ENCODE results near the gene AP1AR. TPM values are rescaled to one million over a fixed set of nuclear protein-coding genes. Genes with fewer than 3 reads are reported as not detected.

AP1AR gene
- total and polyA plus RNA-seq, 7 experiments from 2014 or later = 7.3 to 23.8 (median 17.0) TPM

DNA sequence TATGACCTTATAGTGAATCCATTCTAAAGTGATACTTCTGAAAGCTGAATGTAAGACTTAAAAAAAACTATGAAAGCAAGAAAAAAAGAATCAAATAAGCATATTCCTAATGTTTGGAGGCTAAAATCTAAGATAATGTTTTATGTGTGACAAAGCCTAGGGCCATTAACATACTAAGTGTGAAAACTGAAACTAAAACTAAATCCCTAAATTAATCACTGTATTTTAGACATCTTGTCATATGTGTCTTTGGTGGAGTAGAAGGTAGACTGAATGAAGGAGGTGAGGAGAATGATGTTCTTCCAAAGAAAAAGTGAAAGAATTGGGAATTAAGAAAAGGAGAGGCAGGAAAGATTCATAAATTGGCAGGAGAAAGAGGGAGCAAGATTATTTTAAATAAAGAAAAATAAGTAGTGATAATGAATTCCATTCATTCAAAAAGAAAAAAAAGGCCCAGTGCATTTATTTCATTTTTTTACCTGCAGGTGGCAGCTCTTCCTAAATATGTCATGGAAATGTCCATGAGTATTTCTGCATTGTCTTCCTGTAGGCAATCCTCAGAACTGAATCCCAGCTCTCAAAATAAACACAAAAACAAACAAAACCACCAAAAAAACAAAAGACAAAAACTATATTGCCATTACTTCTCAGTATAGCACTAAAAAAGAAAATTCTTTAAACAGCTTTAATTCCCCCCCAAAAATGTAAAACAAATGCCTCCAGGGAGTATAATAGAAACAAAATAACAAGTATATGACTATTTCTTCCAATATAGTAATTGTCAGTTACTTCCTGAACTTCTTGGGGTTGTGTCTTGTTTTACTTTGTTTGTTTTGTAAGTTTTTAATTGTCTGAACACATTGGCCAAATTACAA, 17.0 kb upstream of the AP1AR start:
- no peak overlapping the region for H3K4me3 Mint-ChIP-seq
- peaks cover 0 to 6% (median 0%) of the 10 kb centered on the region in 5 donors for H3K27me3 Mint-ChIP-seq
- ChIA-PET POLR2A (interaction anchor here (0.7 to 1.5 kb wide), 3 partner anchors 17 to 281 kb away, joined by 3 to 6 read pairs (median 4); partner anchors contain the start of gene AP1AR), CTCF (interaction anchor here (0.7 to 5.2 kb wide), 11 partner anchors 9 to 428 kb away, joined by 3 to 35 read pairs (median 3); no protein-coding TSS in a partner anchor)
- DNase-seq (peak in 3 of 9 donors; percentile 16 to 26 (median 20)), ATAC-seq (no peak)
- Histone ChIP-seq H3K27ac (ENCODE audit: low read depth, low read length) (no peak overlapping the region), H3K27me3 (ENCODE audit: control insufficient read depth in 2 of 2, insufficient read depth in 2 of 2, low read length in 2 of 2) (no peaks in the 10 kb centered on the region), H3K4me1 (ENCODE audit: control insufficient read depth in 2 of 2, insufficient read depth in 2 of 2, low read length in 2 of 2) (no peaks in the 10 kb centered on the region), H3K4me3 (ENCODE audit: low read length) (no peak overlapping the region), H3K9me3 (ENCODE audit: control insufficient read depth in 2 of 3, low read length in 3 of 3) (no peaks in the 10 kb centered on the region), H3K36me3 (ENCODE audit: control insufficient read depth in 2 of 3, insufficient read depth in 3 of 3, low read length in 3 of 3) (no peaks in the 10 kb centered on the region)
- peak overlapping the region in 2 of 9 donors; percentile 5 to 7 for H3K27ac Mint-ChIP-seq
- H3K36me3 Mint-ChIP-seq = no peaks in the 10 kb centered on the region
- H3K9me3 Mint-ChIP-seq = no peaks in the 10 kb centered on the region
- intact Hi-C loops (cut with micrococcal nuclease) = loop anchor here (1.0 to 5.0 kb wide), 9 partner anchors 18 to 390 kb away; no protein-coding TSS in a partner anchor
- H3K4me1 Mint-ChIP-seq = peaks cover 0 to 9% (median 4%) of the 10 kb centered on the region in 7 donors

DNA sequence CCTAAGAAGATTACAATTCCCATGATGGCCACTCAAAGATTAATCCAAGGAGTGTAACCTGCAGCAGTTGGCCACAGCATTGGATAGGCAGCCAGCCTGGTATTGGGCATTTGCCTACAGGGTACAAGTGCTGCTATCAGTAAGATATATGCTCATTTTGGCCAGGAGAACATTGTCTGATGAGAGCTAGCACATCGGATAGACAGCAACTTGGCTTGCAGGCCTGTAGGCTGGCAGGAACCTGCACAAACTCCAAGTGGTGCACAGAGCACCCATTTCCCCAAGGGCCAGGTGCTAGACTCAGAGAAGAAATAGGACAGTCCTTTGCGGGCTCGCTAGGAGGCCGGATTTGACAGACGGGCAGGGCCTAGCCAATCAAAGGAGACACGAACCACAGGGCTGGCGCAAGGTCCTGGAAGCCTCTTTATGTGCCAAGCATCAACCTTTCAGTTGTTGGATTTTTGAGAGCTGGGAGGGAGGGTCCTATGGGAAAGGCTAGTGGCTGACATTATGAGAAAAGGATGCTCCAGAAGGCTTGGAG, 11.7 kb upstream of the AP1AR start:
- CTCF ChIA-PET = interaction anchor here (0.6 kb wide), 1 partner anchor 108 kb away, joined by 3 read pairs; no protein-coding TSS in a partner anchor
- Mint-ChIP-seq H3K9me3 (peaks cover 0 to 4% (median 0%) of the 10 kb centered on the region in 11 donors), H3K4me1 (peaks cover 0 to 7% (median 0%) of the 10 kb centered on the region in 7 donors), H3K4me3 (no peak overlapping the region), H3K27me3 (no peaks in the 10 kb centered on the region), H3K36me3 (no peaks in the 10 kb centered on the region), H3K27ac (no peak overlapping the region)
- ATAC-seq (no peak), DNase-seq (no peak)
- intact Hi-C loops (cut with micrococcal nuclease) = loop anchor here in 1 of 2 donors (1.0 kb wide), 1 partner anchor 46 kb away; no protein-coding TSS in a partner anchor
- H3K9me3 ChIP-seq (ENCODE audit: control insufficient read depth in 2 of 3, low read length in 3 of 3) = no peaks in the 10 kb centered on the region
- no peaks in the 10 kb centered on the region for H3K4me1 ChIP-seq (ENCODE audit: control insufficient read depth in 2 of 2, insufficient read depth in 2 of 2, low read length in 2 of 2)
- POLR2A ChIA-PET = interaction anchor here (1.4 kb wide), 1 partner anchor 12 kb away, joined by 4 read pairs; no protein-coding TSS in a partner anchor
- H3K27ac ChIP-seq (ENCODE audit: low read depth, low read length) = no peak overlapping the region
- no peaks in the 10 kb centered on the region for H3K27me3 ChIP-seq (ENCODE audit: control insufficient read depth in 2 of 2, insufficient read depth in 2 of 2, low read length in 2 of 2)
- no peaks in the 10 kb centered on the region for H3K36me3 ChIP-seq (ENCODE audit: control insufficient read depth in 2 of 3, insufficient read depth in 3 of 3, low read length in 3 of 3)
- no peak overlapping the region for H3K4me3 ChIP-seq (ENCODE audit: low read length)

DNA sequence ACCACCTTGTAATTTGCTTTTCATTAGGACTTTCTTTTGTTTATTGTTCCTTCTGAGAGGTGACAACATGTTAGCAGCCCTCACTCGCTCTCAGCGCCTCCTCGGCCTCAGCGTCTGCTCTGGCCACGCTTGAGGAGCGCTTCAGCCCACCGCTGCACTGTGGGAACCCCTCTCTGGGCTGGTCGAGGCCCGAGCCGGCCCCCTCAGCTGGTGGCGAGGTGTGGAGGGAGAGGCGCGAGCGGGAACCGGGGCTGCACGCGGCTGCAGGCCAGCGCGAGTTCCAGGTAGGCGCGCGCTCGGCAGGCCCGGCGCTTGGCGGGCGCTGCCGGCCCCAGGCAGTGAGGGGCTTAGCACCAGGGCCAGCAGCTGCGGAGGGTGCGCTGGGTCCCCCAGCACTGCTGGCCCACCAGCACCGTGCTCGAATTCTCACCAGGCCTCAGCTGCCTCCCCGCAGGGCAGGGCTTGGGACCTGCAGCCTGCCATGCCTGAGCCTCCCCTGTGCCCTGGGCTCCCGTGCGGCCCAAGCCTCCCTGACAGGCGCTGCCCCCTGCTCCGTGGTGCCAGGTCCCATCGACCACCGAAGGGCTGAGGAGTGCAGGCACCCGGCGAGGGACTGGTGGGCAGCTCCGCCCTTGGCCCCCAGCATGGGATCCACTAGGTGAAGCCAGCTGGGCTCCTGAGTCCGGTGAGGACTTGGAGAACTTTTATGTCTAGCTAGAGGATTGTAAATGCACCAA, 9.2 kb upstream of the AP1AR start:
- no peak for ATAC-seq
- CTCF ChIA-PET = interaction anchor here (1.9 kb wide), 1 partner anchor 123 kb away, joined by 4 read pairs; no protein-coding TSS in a partner anchor
- H3K27ac Mint-ChIP-seq = no peak overlapping the region

DNA sequence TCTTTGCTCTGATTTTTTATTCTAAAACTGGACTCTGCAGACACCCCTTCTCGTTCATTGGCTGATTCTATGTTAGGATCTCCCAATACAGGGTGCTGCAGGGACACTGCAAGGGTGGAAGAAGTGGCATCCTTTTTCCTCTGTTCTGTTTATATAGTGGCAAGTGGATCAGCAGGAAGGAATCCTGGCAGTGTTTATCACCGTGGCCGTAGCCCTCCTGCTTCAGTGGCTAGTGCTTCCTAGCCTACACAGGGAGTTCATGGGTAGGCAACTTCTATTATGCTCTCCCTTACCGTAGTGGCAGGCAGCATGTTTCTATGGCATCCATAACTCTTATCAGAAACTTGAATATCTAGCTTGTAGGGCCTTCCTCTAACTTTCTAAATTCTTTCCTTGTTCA, 6.4 kb upstream of the AP1AR start:
- Histone ChIP-seq H3K9me3 (ENCODE audit: control insufficient read depth in 2 of 3, low read length in 3 of 3) (no peaks in the 10 kb centered on the region), H3K4me1 (ENCODE audit: control insufficient read depth in 2 of 2, insufficient read depth in 2 of 2, low read length in 2 of 2) (no peaks in the 10 kb centered on the region), H3K36me3 (ENCODE audit: control insufficient read depth in 2 of 3, insufficient read depth in 3 of 3, low read length in 3 of 3) (no peaks in the 10 kb centered on the region), H3K4me3 (ENCODE audit: low read length) (no peak overlapping the region), H3K27me3 (ENCODE audit: control insufficient read depth in 2 of 2, insufficient read depth in 2 of 2, low read length in 2 of 2) (no peaks in the 10 kb centered on the region), H3K27ac (ENCODE audit: low read depth, low read length) (no peak overlapping the region)
- peaks cover 0 to 4% (median 0%) of the 10 kb centered on the region in 11 donors for H3K9me3 Mint-ChIP-seq
- POLR2A ChIA-PET = interaction anchor here (0.8 kb wide), 1 partner anchor 8 kb away, joined by 3 read pairs; no protein-coding TSS in a partner anchor
- ATAC-seq (no peak), DNase-seq (no peak)
- H3K4me1 Mint-ChIP-seq = peaks cover 0 to 9% (median 2%) of the 10 kb centered on the region in 7 donors
- H3K4me3 Mint-ChIP-seq = no peak overlapping the region
- intact Hi-C loops (cut with micrococcal nuclease) = no loop called here
- no peak overlapping the region for H3K27ac Mint-ChIP-seq
- CTCF ChIA-PET = no interaction called here
- no peaks in the 10 kb centered on the region for H3K36me3 Mint-ChIP-seq
- peaks cover 3 to 12% (median 8%) of the 10 kb centered on the region in 5 donors for H3K27me3 Mint-ChIP-seq

More for the DNA sequence above, 9.2 kb upstream of the AP1AR start:
- intact Hi-C loops (cut with micrococcal nuclease) = no loop called here
- Histone ChIP-seq H3K4me3 (ENCODE audit: low read length) (no peak overlapping the region), H3K27me3 (ENCODE audit: control insufficient read depth in 2 of 2, insufficient read depth in 2 of 2, low read length in 2 of 2) (no peaks in the 10 kb centered on the region), H3K27ac (ENCODE audit: low read depth, low read length) (no peak overlapping the region), H3K9me3 (ENCODE audit: control insufficient read depth in 2 of 3, low read length in 3 of 3) (no peaks in the 10 kb centered on the region), H3K36me3 (ENCODE audit: control insufficient read depth in 2 of 3, insufficient read depth in 3 of 3, low read length in 3 of 3) (no peaks in the 10 kb centered on the region), H3K4me1 (ENCODE audit: control insufficient read depth in 2 of 2, insufficient read depth in 2 of 2, low read length in 2 of 2) (no peaks in the 10 kb centered on the region)
- H3K9me3 Mint-ChIP-seq = peaks cover 0 to 4% (median 0%) of the 10 kb centered on the region in 11 donors
- no peaks in the 10 kb centered on the region for H3K36me3 Mint-ChIP-seq
- POLR2A ChIA-PET = interaction anchor here (0.9 kb wide), 1 partner anchor 10 kb away, joined by 3 read pairs; no protein-coding TSS in a partner anchor
- peaks cover 3 to 12% (median 7%) of the 10 kb centered on the region in 5 donors for H3K27me3 Mint-ChIP-seq
- H3K4me1 Mint-ChIP-seq = peaks cover 0 to 7% (median 0%) of the 10 kb centered on the region in 7 donors
- DNase-seq = no peak
- no peak overlapping the region for H3K4me3 Mint-ChIP-seq

DNA sequence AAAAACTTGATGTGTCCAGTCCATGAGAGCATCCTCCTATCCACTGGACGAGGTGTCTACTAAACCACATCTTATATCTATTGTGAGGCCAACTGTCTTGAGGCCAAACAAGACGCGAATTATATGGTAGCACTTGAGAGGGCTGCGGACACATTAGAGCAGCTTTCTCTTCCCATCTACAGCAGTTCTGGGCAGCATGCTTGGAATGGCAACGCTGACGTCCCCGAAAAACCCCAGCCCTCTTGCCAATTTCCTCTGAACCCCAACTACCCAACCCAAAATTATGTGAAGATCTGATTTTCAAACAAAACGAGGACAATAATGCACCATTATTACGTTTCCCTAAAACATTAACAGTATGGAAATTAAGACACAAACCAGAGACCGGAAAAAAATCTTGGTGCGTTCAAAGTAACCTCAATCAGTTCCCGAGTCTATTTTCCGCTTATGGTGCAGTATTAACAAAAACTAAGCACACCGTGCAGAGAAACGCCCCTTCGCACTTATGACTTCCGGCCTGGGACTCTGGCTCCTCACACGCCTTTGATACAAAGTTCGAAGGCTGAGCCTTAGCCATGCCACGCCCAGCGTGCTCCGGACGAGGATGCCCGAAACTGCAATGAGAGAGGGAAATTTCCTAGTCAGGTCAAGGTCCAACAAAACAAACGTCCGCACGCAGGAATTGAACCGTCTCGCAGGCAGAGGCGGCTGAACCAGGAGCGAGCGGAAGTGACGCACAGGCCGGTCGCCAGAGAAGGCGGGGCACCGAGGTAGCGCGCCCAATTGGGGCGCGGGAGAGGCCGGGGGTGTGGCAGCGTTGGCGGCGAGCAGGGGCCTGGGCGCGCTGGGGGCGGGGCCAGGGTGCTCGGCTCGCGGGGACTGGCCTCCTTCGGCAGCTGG, 458 bp upstream of the AP1AR start:
- H3K36me3 Mint-ChIP-seq = no peaks in the 10 kb centered on the region
- H3K27me3 Mint-ChIP-seq = peaks cover 3 to 6% (median 4%) of the 10 kb centered on the region in 5 donors
- H3K4me1 Mint-ChIP-seq = peaks cover 18 to 50% (median 33%) of the 10 kb centered on the region in 7 donors
- H3K4me3 Mint-ChIP-seq = peak overlapping the region; percentile 86 to 99 (median 96)
- intact Hi-C loops (cut with micrococcal nuclease) = loop anchor here (1.0 to 10.0 kb wide), 13 partner anchors 54 to 1531 kb away; partner anchors contain the start of genes FAM241A (in 2 of the 2), LARP7 (in 2 of the 2), TIFA (in 2 of the 2) and CAMK2D (in 1 of the 2)
- H3K27me3 ChIP-seq (ENCODE audit: control insufficient read depth in 2 of 2, insufficient read depth in 2 of 2, low read length in 2 of 2) = no peaks in the 10 kb centered on the region
- H3K9me3 ChIP-seq (ENCODE audit: control insufficient read depth in 2 of 3, low read length in 3 of 3) = no peaks in the 10 kb centered on the region
- H3K4me3 ChIP-seq (ENCODE audit: low read length) = peak overlapping the region; percentile 71
- DNase-seq = peak; percentile 92 to 98 (median 96)
- POLR2A ChIA-PET = interaction anchor here (0.6 to 3.0 kb wide), 4 partner anchors 17 to 384 kb away, joined by 3 to 27 read pairs (median 6); partner anchors contain the start of gene TIFA
- ATAC-seq = peak; percentile 96
- CTCF ChIA-PET = interaction anchor here (4.0 kb wide), 1 partner anchor 132 kb away, joined by 39 read pairs; no protein-coding TSS in a partner anchor
- H3K9me3 Mint-ChIP-seq = no peaks in the 10 kb centered on the region
- H3K4me1 ChIP-seq (ENCODE audit: control insufficient read depth in 2 of 2, insufficient read depth in 2 of 2, low read length in 2 of 2) = peaks cover 3 to 12% of the 10 kb centered on the region in 2 donors
- H3K27ac ChIP-seq (ENCODE audit: low read depth, low read length) = peak overlapping the region; percentile 85
- peaks cover 0 to 6% (median 0%) of the 10 kb centered on the region in 3 experiments for H3K36me3 ChIP-seq (ENCODE audit: control insufficient read depth in 2 of 3, insufficient read depth in 3 of 3, low read length in 3 of 3)
- H3K27ac Mint-ChIP-seq = peak overlapping the region; percentile 91 to 100 (median 99)

Measured in naive thymus-derived CD4-positive, alpha-beta T cell (primary cell).